Activated CD4-positive, alpha-beta T cell treated with anti-CD3 and anti-CD28 coated beads for 4 hours (primary cell): ENCODE measurements around the gene CAMK1D.

Source experiments
- DNase-seq, 2 donors: peaks; one replicate each; pipeline ENCODE4 v3.0.0-alpha.2; 2020

CAMK1D gene

GRCh38 chr10:12500381-12501303 is 151.3 kb downstream of the CAMK1D start:
- no peak for DNase-seq

- DNase-seq = no peak
Observed at GRCh38 chr10:12501324-12501723, 152.0 kb downstream of the CAMK1D start.

- DNase-seq = no peak
Observed at GRCh38 chr10:12501841-12502525, 152.6 kb downstream of the CAMK1D start.

- DNase-seq = no peak
Observed at GRCh38 chr10:12502526-12503274, 153.4 kb downstream of the CAMK1D start.

GRCh38 chr10:12503311-12503710 is 154.0 kb downstream of the CAMK1D start:
- no peak for DNase-seq

- DNase-seq = no peak
Observed at GRCh38 chr10:12504176-12504575, 154.8 kb downstream of the CAMK1D start.

GRCh38 chr10:12504628-12505027 is 155.3 kb downstream of the CAMK1D start:
- DNase-seq = no peak

GRCh38 chr10:12505683-12506082 is 156.3 kb downstream of the CAMK1D start:
- no peak for DNase-seq

GRCh38 chr10:12507165-12507850 is 158.0 kb downstream of the CAMK1D start:
- DNase-seq = no peak

GRCh38 chr10:12508165-12508564 is 158.8 kb downstream of the CAMK1D start:
- DNase-seq = no peak

GRCh38 chr10:12509016-12509793 is 159.9 kb downstream of the CAMK1D start:
- DNase-seq = no peak

GRCh38 chr10:12509794-12510100 is 160.4 kb downstream of the CAMK1D start:
- DNase-seq = no peak

GRCh38 chr10:12510501-12510941 is 161.2 kb downstream of the CAMK1D start:
- DNase-seq = no peak

GRCh38 chr10:12510984-12511383 is 161.6 kb downstream of the CAMK1D start:
- no peak for DNase-seq

- no peak for DNase-seq
Observed at GRCh38 chr10:12511651-12512050, 162.3 kb downstream of the CAMK1D start.

- DNase-seq = no peak
Observed at GRCh38 chr10:12512332-12513002, 163.1 kb downstream of the CAMK1D start.

- no peak for DNase-seq
Observed at GRCh38 chr10:12513003-12513365, 163.6 kb downstream of the CAMK1D start.

GRCh38 chr10:12513775-12514673 is 164.7 kb downstream of the CAMK1D start:
- DNase-seq = no peak

- DNase-seq = no peak
Observed at GRCh38 chr10:12518024-12518423, 168.7 kb downstream of the CAMK1D start.

- DNase-seq = no peak
Observed at GRCh38 chr10:12521423-12521822, 172.1 kb downstream of the CAMK1D start.
